ENCODE data around the gene AFAP1L2.

The AFAP1L2 gene

GRCh38 chr10:114395366-114396022, 8.8 kb downstream of the AFAP1L2 start:
- ATAC-seq, result no peak

GRCh38 chr10:114394531-114394930, 9.8 kb downstream of the AFAP1L2 start:
- no peak for ATAC-seq
- no peak for TF ChIP-seq OSR1 (CRISPR knock-in tag; IDR thresholded peaks at IDR 0.05)
- no peak for TF ChIP-seq TCF4 (CRISPR knock-in tag; IDR thresholded peaks at IDR 0.05; ENCODE audit: borderline replicate concordance)
- TF ChIP-seq CSRNP3 (CRISPR knock-in tag; IDR thresholded peaks at IDR 0.05), result no peak
- TF ChIP-seq ZNF565 (CRISPR knock-in tag; conservative IDR thresholded peaks at IDR 0.05; ENCODE audit: low read depth), result no peak
- no peak for TF ChIP-seq SNAI2 (CRISPR knock-in tag; IDR thresholded peaks at IDR 0.05)
- TF ChIP-seq PATZ1 (CRISPR knock-in tag; IDR thresholded peaks at IDR 0.05; ENCODE audit: borderline replicate concordance), result no peak
- TF ChIP-seq ARNTL (CRISPR knock-in tag; IDR thresholded peaks at IDR 0.05; ENCODE audit: borderline replicate concordance, low read depth), result no peak
- TF ChIP-seq CSDC2 (CRISPR knock-in tag; IDR thresholded peaks at IDR 0.05), result no peak
- no peak for TF ChIP-seq ESRRG (CRISPR knock-in tag; IDR thresholded peaks at IDR 0.05)
- no peak for TF ChIP-seq ISL1 (CRISPR knock-in tag; IDR thresholded peaks at IDR 0.05)
- no peak for TF ChIP-seq ZNF70 (CRISPR knock-in tag; IDR thresholded peaks at IDR 0.05)
- no peak for TF ChIP-seq ZFP30 (CRISPR knock-in tag; IDR thresholded peaks at IDR 0.05)
- TF ChIP-seq RARB (CRISPR knock-in tag; IDR thresholded peaks at IDR 0.05), result no peak
- no peak for TF ChIP-seq ZFP3 (CRISPR knock-in tag; IDR thresholded peaks at IDR 0.05)
- no peak for TF ChIP-seq BACH2 (CRISPR knock-in tag; IDR thresholded peaks at IDR 0.05; ENCODE audit: borderline replicate concordance)
- no peak for TF ChIP-seq TSHZ2 (CRISPR knock-in tag; IDR thresholded peaks at IDR 0.05)

More at GRCh38 chr10:114395366-114396022, 8.8 kb downstream of the AFAP1L2 start:
- TF ChIP-seq TCF4 (CRISPR knock-in tag; IDR thresholded peaks at IDR 0.05; ENCODE audit: borderline replicate concordance) (no peak), BACH2 (CRISPR knock-in tag; IDR thresholded peaks at IDR 0.05; ENCODE audit: borderline replicate concordance) (no peak), ZNF565 (CRISPR knock-in tag; conservative IDR thresholded peaks at IDR 0.05; ENCODE audit: low read depth) (no peak), ZNF8 (CRISPR knock-in tag; IDR thresholded peaks at IDR 0.05) (no peak), CSRNP3 (CRISPR knock-in tag; IDR thresholded peaks at IDR 0.05) (no peak)

- TF ChIP-seq PATZ1 (CRISPR knock-in tag; IDR thresholded peaks at IDR 0.05; ENCODE audit: borderline replicate concordance), result no peak
- TF ChIP-seq ARNTL (CRISPR knock-in tag; IDR thresholded peaks at IDR 0.05; ENCODE audit: borderline replicate concordance, low read depth), result no peak
- TF ChIP-seq SNAI2 (CRISPR knock-in tag; IDR thresholded peaks at IDR 0.05), result no peak
- no peak for TF ChIP-seq ESRRG (CRISPR knock-in tag; IDR thresholded peaks at IDR 0.05)
- no peak for TF ChIP-seq CSDC2 (CRISPR knock-in tag; IDR thresholded peaks at IDR 0.05)
- TF ChIP-seq PPARA (CRISPR knock-in tag; IDR thresholded peaks at IDR 0.05; ENCODE audit: borderline replicate concordance), result no peak
- no peak for TF ChIP-seq ZC3H10 (CRISPR knock-in tag; IDR thresholded peaks at IDR 0.05)
- TF ChIP-seq RARB (CRISPR knock-in tag; IDR thresholded peaks at IDR 0.05), result no peak
- TF ChIP-seq CSRNP3 (CRISPR knock-in tag; IDR thresholded peaks at IDR 0.05), result no peak
- no peak for TF ChIP-seq CREB5 (CRISPR knock-in tag; IDR thresholded peaks at IDR 0.05; ENCODE audit: low read depth)
- no peak for TF ChIP-seq ZNF8 (CRISPR knock-in tag; IDR thresholded peaks at IDR 0.05)
- no peak for TF ChIP-seq GLIS3 (CRISPR knock-in tag; IDR thresholded peaks at IDR 0.05)
- no peak for TF ChIP-seq ISL1 (CRISPR knock-in tag; IDR thresholded peaks at IDR 0.05)
- no peak for TF ChIP-seq TOX (CRISPR knock-in tag; IDR thresholded peaks at IDR 0.05; ENCODE audit: borderline replicate concordance)
- TF ChIP-seq ZFP30 (CRISPR knock-in tag; IDR thresholded peaks at IDR 0.05), result no peak
- no peak for TF ChIP-seq ZNF70 (CRISPR knock-in tag; IDR thresholded peaks at IDR 0.05)
- no peak for TF ChIP-seq BACH2 (CRISPR knock-in tag; IDR thresholded peaks at IDR 0.05; ENCODE audit: borderline replicate concordance)
- no peak for TF ChIP-seq ZNF565 (CRISPR knock-in tag; conservative IDR thresholded peaks at IDR 0.05; ENCODE audit: low read depth)
- TF ChIP-seq TCF4 (CRISPR knock-in tag; IDR thresholded peaks at IDR 0.05; ENCODE audit: borderline replicate concordance), result no peak
- TF ChIP-seq ZFP3 (CRISPR knock-in tag; IDR thresholded peaks at IDR 0.05), result no peak
- ATAC-seq, result no peak
Observed at GRCh38 chr10:114393886-114394285, 10.4 kb downstream of the AFAP1L2 start.
